ENCODE measurements around the gene CIAO2B. TPM values are rescaled to one million over a fixed set of nuclear protein-coding genes. Genes with fewer than 3 reads are reported as not detected.

CIAO2B gene
- total and polyA plus RNA-seq, 12 donors: 80.7 to 258 (median 112) TPM

- intact Hi-C loops (cut with DNase I): no loop called here
These were observed 14.5 kb downstream of the CIAO2B start for GRCh38 chr16:66919569-66920298.

GRCh38 chr16:66918803-66919568 is 15.2 kb downstream of the CIAO2B start, which contains the start of gene CDH16:
Gene CDH16, minus strand, starts transcription at chr16:66918885. Its CDS starts 820 bp downstream, at chr16:66918065.
- H3K9me3 ChIP-seq (replicated peaks in 1 of 3): no peaks in the 10 kb centered on the region
- intact Hi-C loops (cut with DNase I): no loop called here
- H3K36me3 ChIP-seq (replicated peaks in 1 of 2): no peaks in the 10 kb centered on the region
- H3K4me3 ChIP-seq: no peak within 1 kb of the TSS
- H3K27ac ChIP-seq: no peak within 1 kb of the TSS
- no peak for DNase-seq
- H3K27me3 ChIP-seq: no peaks in the 10 kb centered on the region
- H3K4me1 ChIP-seq (replicated peaks in 1 of 2): peaks cover 4 to 6% of the 10 kb centered on the region in 2 donors
- 64 to 78% (median 75%) methylated on average over 5 to 7 of the region's 7 CpGs for WGBS, 4 donors
- no peak for TF ChIP-seq CTCF (IDR thresholded peaks at IDR 0.05)

More at GRCh38 chr16:66919569-66920298, 14.5 kb downstream of the CIAO2B start:
- H3K9me3 ChIP-seq (replicated peaks in 1 of 3): no peaks in the 10 kb centered on the region
- H3K27me3 ChIP-seq: no peaks in the 10 kb centered on the region
- TF ChIP-seq CTCF (IDR thresholded peaks at IDR 0.05) (no peak), POLR2A (IDR thresholded peaks at IDR 0.05) (no peak)
- no peak for DNase-seq
- no peak overlapping the region for H3K4me3 ChIP-seq
- no peaks in the 10 kb centered on the region for H3K36me3 ChIP-seq (replicated peaks in 1 of 2)
- H3K4me1 ChIP-seq (replicated peaks in 1 of 2): peaks cover 4 to 6% of the 10 kb centered on the region in 2 donors
- WGBS, 4 donors: 46 to 62% (median 58%) methylated on average over 4 to 5 of the region's 5 CpGs
- no peak overlapping the region for H3K27ac ChIP-seq

- WGBS, 4 donors: 88 to 93% (median 91%) methylated on average over 6 of the region's 6 CpGs
- intact Hi-C loops (cut with DNase I): no loop called here
- Histone ChIP-seq H3K27ac (no peak overlapping the region), H3K36me3 (replicated peaks in 1 of 2) (no peaks in the 10 kb centered on the region), H3K4me1 (replicated peaks in 1 of 2) (peaks cover 4 to 6% of the 10 kb centered on the region in 2 donors), H3K9me3 (replicated peaks in 1 of 3) (no peaks in the 10 kb centered on the region), H3K4me3 (no peak overlapping the region), H3K27me3 (no peaks in the 10 kb centered on the region)
- no peak for DNase-seq
- TF ChIP-seq POLR2A (IDR thresholded peaks at IDR 0.05) (no peak), CTCF (IDR thresholded peaks at IDR 0.05) (no peak)
These were observed 15.8 kb downstream of the CIAO2B start for GRCh38 chr16:66918355-66918754.

GRCh38 chr16:66917741-66918140 is 16.5 kb downstream of the CIAO2B start:
- intact Hi-C loops (cut with DNase I): no loop called here
- no peaks in the 10 kb centered on the region for H3K36me3 ChIP-seq (replicated peaks in 1 of 2)
- 87 to 94% (median 91%) methylated on average over 7 to 9 of the region's 9 CpGs for WGBS, 4 donors

More at GRCh38 chr16:66917741-66918140, 16.5 kb downstream of the CIAO2B start:
- no peaks in the 10 kb centered on the region for H3K9me3 ChIP-seq (replicated peaks in 1 of 3)
- no peak overlapping the region for H3K27ac ChIP-seq
- H3K4me1 ChIP-seq (replicated peaks in 1 of 2): peaks cover 0 to 1% of the 10 kb centered on the region in 2 donors
- DNase-seq: no peak
- TF ChIP-seq CTCF (IDR thresholded peaks at IDR 0.05) (no peak), POLR2A (IDR thresholded peaks at IDR 0.05) (no peak)
- no peaks in the 10 kb centered on the region for H3K27me3 ChIP-seq
- no peak overlapping the region for H3K4me3 ChIP-seq

Measured in adrenal gland (tissue), 12 donors.